ENCODE results near the gene TMEM175. TPM values are rescaled to one million over a fixed set of nuclear protein-coding genes. Genes with fewer than 3 reads are reported as not detected.

Gene TMEM175
- total and polyA plus RNA-seq, 2 of the 4 experiments (the other 2 are of a cell fraction) = 7.7 to 41.9 TPM

DNA sequence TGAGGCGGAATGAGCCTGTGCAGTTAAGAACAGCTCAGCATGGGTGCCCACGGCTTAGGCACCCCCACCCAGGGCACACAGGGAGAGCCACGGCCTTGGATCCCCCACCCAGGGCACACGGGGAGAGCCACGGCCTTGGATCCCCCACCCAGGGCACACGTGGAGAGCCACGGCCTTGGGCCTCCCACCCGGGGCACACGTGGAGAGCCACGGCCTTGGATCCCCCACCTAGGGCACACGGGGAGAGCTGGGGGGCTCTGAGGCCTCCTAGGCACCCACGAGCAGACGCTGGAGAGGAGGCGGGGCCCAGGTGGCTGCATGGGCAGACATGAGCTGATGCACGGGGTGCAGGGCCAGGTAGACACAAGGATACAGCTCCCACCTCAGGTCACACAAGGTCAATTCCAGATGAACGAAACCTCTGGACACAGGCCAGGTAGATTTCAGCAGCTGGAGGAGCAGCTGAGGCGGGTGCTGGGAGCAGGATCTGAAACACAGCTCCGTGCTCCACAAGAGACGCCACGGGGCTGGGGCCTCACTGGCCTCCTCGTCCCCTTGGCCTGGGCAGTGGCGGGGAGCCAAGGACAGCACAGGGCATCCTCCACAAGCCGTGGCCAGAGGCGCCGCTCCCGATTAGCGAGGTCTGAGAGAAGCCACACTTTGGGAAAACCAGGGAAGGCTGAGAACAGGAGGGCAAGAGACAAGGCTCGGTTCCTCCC lies 30.9 kb upstream of the TMEM175 start:
- no peak overlapping the region for H2BK20ac ChIP-seq (ENCODE audit: low read depth, low read length)
- DNase-seq (no peak), ATAC-seq (ENCODE audit: low read depth) (no peak)
- no peak overlapping the region for H3K9ac ChIP-seq (ENCODE audit: low read depth, low read length)
- H4K91ac ChIP-seq (ENCODE audit: insufficient read depth, low read depth, low read length) = no peak overlapping the region
- H3K4ac ChIP-seq (ENCODE audit: low read depth, low read length) = no peak overlapping the region
- peaks cover 44% of the 10 kb centered on the region for H3K36me3 ChIP-seq (ENCODE audit: control insufficient read depth, insufficient read depth, low read length)
- in situ Hi-C loops (cut with MboI; ENCODE audit: low sequenced_read_pairs) (no loop called here), dilution Hi-C loops (cut with HindIII; ENCODE audit: low sequenced_read_pairs, unreplicated experiment) (no loop called here), intact Hi-C loops (cut with micrococcal nuclease) (no loop called here)
- no peak overlapping the region for H2AFZ ChIP-seq (replicated peaks; ENCODE audit: low read length, poor library complexity)
- H3K27ac ChIP-seq (ENCODE audit: insufficient read depth, low read length) = no peak overlapping the region
- no peak overlapping the region for H4K8ac ChIP-seq (ENCODE audit: low read depth in 2 of 2, low read length in 2 of 2)
- BruUV-seq (replicated peaks) = no TSS peak
- POLR2A ChIA-PET (ENCODE audit: unreplicated experiment) = no interaction called here
- no peaks in the 10 kb centered on the region for H3K9me3 ChIP-seq (ENCODE audit: control insufficient read depth, insufficient read depth, low read length)
- CTCF ChIA-PET = no interaction called here
- H2BK120ac ChIP-seq (ENCODE audit: low read depth, low read length) = no peak overlapping the region
- no peak overlapping the region for H3K56ac ChIP-seq (ENCODE audit: extremely low read depth, insufficient read depth, low read length)
- TF ChIP-seq MAFK (IDR thresholded peaks at IDR 0.05; ENCODE audit: low read depth, low read length) = no peak
- TF ChIP-seq BHLHE40 (IDR thresholded peaks at IDR 0.05; ENCODE audit: low read depth, low read length) = no peak
- TF ChIP-seq NFE2L2 (IDR thresholded peaks at IDR 0.05; ENCODE audit: low read depth, low read length) = no peak
- TF ChIP-seq, protein P1, sequence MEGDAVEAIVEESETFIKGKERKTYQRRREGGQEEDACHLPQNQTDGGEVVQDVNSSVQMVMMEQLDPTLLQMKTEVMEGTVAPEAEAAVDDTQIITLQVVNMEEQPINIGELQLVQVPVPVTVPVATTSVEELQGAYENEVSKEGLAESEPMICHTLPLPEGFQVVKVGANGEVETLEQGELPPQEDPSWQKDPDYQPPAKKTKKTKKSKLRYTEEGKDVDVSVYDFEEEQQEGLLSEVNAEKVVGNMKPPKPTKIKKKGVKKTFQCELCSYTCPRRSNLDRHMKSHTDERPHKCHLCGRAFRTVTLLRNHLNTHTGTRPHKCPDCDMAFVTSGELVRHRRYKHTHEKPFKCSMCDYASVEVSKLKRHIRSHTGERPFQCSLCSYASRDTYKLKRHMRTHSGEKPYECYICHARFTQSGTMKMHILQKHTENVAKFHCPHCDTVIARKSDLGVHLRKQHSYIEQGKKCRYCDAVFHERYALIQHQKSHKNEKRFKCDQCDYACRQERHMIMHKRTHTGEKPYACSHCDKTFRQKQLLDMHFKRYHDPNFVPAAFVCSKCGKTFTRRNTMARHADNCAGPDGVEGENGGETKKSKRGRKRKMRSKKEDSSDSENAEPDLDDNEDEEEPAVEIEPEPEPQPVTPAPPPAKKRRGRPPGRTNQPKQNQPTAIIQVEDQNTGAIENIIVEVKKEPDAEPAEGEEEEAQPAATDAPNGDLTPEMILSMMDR (conservative IDR thresholded peaks at IDR 0.05; ENCODE audit: low read depth, low read length) = no peak
- no peak for TF ChIP-seq CEBPB (IDR thresholded peaks at IDR 0.05; ENCODE audit: low read depth, low read length)
- no peak for TF ChIP-seq CHD1 (IDR thresholded peaks at IDR 0.05; ENCODE audit: low read depth, low read length)
- TF ChIP-seq FOS (IDR thresholded peaks at IDR 0.05; ENCODE audit: low read depth, low read length) = no peak
- TF ChIP-seq MXI1 (IDR thresholded peaks at IDR 0.05; ENCODE audit: borderline replicate concordance, low read depth, low read length) = no peak
- no peak for TF ChIP-seq MAZ (IDR thresholded peaks at IDR 0.05; ENCODE audit: borderline replicate concordance, low read depth, low read length)
- TF ChIP-seq RCOR1 (IDR thresholded peaks at IDR 0.05; ENCODE audit: insufficient replicate concordance, low read length) = no peak
- TF ChIP-seq POLR2A (IDR thresholded peaks at IDR 0.05; ENCODE audit: low read depth, low read length) = no peak
- no peak for TF ChIP-seq SMC3 (IDR thresholded peaks at IDR 0.05; ENCODE audit: low read depth, low read length)
- no peak for TF ChIP-seq RAD21 (IDR thresholded peaks at IDR 0.05; ENCODE audit: low read length)
- TF ChIP-seq RFX5 (IDR thresholded peaks at IDR 0.05; ENCODE audit: low read depth, low read length) = no peak
- TF ChIP-seq, protein P2, sequence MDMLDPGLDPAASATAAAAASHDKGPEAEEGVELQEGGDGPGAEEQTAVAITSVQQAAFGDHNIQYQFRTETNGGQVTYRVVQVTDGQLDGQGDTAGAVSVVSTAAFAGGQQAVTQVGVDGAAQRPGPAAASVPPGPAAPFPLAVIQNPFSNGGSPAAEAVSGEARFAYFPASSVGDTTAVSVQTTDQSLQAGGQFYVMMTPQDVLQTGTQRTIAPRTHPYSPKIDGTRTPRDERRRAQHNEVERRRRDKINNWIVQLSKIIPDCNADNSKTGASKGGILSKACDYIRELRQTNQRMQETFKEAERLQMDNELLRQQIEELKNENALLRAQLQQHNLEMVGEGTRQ (IDR thresholded peaks at IDR 0.05; ENCODE audit: low read depth, low read length) = no peak
- TF ChIP-seq, protein P3, sequence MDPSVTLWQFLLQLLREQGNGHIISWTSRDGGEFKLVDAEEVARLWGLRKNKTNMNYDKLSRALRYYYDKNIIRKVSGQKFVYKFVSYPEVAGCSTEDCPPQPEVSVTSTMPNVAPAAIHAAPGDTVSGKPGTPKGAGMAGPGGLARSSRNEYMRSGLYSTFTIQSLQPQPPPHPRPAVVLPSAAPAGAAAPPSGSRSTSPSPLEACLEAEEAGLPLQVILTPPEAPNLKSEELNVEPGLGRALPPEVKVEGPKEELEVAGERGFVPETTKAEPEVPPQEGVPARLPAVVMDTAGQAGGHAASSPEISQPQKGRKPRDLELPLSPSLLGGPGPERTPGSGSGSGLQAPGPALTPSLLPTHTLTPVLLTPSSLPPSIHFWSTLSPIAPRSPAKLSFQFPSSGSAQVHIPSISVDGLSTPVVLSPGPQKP (IDR thresholded peaks at IDR 0.05; ENCODE audit: borderline replicate concordance, low read depth, low read length) = no peak
- H2BK15ac ChIP-seq (ENCODE audit: low read depth, low read length) = no peak overlapping the region
- no peak overlapping the region for H2AK9ac ChIP-seq (replicated peaks; ENCODE audit: low read depth, low read length, poor library complexity)
- H3K18ac ChIP-seq (ENCODE audit: low read depth, low read length) = no peak overlapping the region
- H3K9me1 ChIP-seq (ENCODE audit: insufficient read depth, low read length) = peaks cover 7% of the 10 kb centered on the region; the same call in 1 of the 2 replicates
- no peaks in the 10 kb centered on the region for H3K4me1 ChIP-seq (ENCODE audit: control insufficient read depth, insufficient read depth, low read length)
- no peaks in the 10 kb centered on the region for H3K27me3 ChIP-seq (ENCODE audit: control insufficient read depth, insufficient read depth, low read length)
- 92% methylated on average over 12 of the region's 28 CpGs; no CpG with 5 or more reads in 1 of the 2 experiments for WGBS, 2 experiments (ENCODE audit: extremely low coverage in 2 of 2, insufficient read length in 1 of 2)
- H3K4me2 ChIP-seq (ENCODE audit: low read depth, low read length) = no peak overlapping the region
- H3K23ac ChIP-seq (ENCODE audit: low read depth, low read length) = no peak overlapping the region
- H3K79me1 ChIP-seq (ENCODE audit: low read depth in 1 of 2, low read length in 2 of 2) = peaks cover 20 to 67% of the 10 kb centered on the region in 2 experiments; a peak in 3 of 4 replicates
- H3K4me3 ChIP-seq (ENCODE audit: insufficient read depth, low read depth, low read length) = no peak overlapping the region
- no peak overlapping the region for H2BK5ac ChIP-seq (ENCODE audit: low read depth, low read length, poor library complexity, severe bottlenecking)
- no peak overlapping the region for H4K5ac ChIP-seq (ENCODE audit: low read depth, low read length)
- peaks cover 39% of the 10 kb centered on the region for H4K20me1 ChIP-seq (ENCODE audit: insufficient read depth, low read length)
- H3K14ac ChIP-seq (replicated peaks; ENCODE audit: low read depth, low read length) = no peak overlapping the region
- no peak overlapping the region for H2AK5ac ChIP-seq (ENCODE audit: low read depth, low read length)
